SKM-1 treated with dmso at 0.1 percent for 144 hours (cell line): ENCODE measurements around the gene PLPPR1.

Experiments
- DNase-seq: peaks from one replicate; lab custom pipeline; 2025; ENCODE audit not compliant: unreplicated experiment; lab: John Stamatoyannopoulos, UW

Gene PLPPR1

GRCh38 chr9:101336091-101336490 lies 307.6 kb downstream of the PLPPR1 start:
- DNase-seq: no peak

GRCh38 chr9:101337237-101337636 lies 308.7 kb downstream of the PLPPR1 start:
- no peak for DNase-seq

DNA sequence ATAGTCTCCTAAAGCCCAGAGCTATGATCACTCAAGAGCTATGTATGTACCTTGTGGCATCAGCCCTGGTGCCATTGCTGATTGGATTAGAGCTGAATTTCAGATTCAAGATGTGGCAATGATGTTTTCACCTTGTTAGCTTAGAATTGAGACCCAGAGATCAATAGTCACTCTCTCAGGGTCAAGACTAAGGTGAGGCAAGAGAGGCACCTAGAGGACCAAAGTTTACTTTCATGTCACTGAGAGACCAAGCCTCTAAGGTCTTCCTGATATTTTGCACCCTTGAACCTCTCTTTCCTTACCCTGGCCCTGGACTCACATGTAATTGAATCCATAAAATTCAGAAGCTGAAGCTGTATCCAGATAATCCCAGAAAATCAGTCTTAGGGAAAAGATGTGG lies 313.4 kb downstream of the PLPPR1 start:
- no peak for DNase-seq

DNA sequence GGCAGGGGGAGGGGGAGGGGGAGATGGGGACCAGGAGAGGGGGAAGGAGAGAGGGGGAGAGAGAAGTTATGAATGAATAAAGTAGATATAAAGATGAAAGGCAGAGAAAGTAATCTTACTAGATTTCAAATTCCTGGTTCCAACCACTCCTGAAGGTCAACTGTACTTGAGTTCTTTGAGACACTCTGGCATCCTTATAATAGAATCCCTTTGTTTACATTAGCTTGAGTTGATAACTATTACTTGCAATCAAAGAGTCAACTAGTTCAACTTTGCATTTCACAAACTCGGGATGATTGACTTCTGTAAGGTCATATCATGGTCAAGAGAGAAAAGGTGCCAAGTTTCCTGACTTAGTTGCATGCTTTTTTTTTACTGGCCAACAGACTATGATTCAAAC lies 314.1 kb downstream of the PLPPR1 start:
- no peak for DNase-seq

DNA sequence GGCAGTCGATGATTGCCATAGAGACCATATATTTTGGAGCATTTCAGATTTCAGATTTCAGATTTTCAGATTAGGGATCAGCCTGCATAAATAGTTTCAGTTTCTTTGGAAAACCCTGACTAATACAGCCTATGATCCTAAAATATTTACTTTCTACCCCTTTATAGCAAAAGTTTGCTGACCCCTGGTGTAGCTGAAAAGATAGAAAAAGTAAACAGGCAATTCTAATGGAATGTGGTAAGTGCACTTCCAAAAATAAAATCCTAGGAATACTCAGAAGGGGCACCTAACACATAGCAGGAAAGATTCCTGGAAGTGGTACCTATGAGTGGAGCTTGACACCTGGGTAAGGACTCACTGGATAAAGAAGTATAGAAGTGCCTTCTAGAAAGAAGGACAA lies 321.8 kb downstream of the PLPPR1 start:
- no peak for DNase-seq

DNA sequence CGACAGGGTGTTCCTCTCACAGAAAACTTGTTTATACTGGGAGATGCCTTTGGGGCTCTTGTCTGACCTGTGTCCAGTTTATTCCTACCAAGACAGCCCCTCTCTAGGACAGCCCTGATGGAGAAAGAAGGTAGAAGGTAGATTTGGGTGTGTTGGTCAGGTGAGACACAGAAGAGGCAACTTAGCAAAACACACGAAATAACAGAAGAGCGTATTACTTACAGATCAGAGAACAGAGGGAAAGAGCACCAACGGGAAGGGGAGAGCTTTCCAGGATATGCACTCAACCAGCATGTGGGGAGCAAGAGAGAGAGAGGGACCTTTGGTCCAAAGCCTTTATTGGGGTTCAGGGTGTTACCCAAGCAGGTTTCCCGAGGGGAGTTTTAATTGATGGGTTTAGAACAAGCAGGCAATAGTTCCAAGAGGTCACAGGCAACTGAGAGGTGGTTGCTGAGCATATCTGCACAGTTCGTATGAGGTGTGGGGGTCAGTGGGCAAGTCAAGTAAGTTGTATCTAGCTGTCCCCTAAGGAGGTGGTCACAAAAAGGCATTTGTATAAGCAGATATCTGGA lies 324.5 kb downstream of the PLPPR1 start:
- no peak for DNase-seq

DNA sequence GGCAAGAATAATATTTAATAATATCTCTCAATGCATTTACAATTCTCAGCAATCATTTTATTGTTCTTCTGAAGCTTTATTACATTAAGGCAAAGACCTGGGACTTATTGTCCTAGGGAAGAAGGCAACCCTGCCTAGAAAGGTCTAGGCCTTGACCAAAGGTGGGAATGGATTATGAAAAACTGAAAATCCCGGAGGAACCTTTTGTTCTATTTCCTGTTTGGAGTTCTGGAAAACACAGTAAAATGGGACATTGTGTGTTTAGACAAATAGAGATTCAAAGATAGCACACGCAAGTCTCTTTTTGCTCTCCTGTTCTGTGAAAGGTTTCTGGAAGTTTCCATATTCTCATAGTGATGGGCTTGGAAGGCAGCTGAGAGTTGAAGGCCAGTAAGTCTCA lies 325.2 kb downstream of the PLPPR1 start:
- no peak for DNase-seq

GRCh38 chr9:101354143-101354764 lies 325.7 kb downstream of the PLPPR1 start:
- no peak for DNase-seq

GRCh38 chr9:101354765-101355708 lies 326.5 kb downstream of the PLPPR1 start:
- no peak for DNase-seq

DNA sequence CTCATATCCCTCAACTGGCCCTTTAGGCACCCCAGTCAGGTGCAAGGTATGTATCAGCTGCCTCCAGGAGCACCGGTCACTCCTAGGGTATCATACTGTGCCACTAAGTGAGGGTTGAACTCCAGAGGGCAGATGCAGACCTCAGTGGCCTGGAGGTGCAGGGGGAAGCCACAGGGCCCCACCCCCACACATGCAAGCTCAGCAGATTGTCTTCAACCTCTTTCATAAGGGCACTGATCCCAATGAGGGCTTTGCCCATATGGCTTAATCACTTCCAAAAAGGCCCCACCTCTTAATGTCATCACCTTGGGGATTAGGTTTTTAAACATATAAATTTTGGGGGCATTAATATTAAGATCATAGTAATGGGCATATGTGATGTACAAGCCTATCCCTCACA lies 328.1 kb downstream of the PLPPR1 start:
- DNase-seq: no peak

DNA sequence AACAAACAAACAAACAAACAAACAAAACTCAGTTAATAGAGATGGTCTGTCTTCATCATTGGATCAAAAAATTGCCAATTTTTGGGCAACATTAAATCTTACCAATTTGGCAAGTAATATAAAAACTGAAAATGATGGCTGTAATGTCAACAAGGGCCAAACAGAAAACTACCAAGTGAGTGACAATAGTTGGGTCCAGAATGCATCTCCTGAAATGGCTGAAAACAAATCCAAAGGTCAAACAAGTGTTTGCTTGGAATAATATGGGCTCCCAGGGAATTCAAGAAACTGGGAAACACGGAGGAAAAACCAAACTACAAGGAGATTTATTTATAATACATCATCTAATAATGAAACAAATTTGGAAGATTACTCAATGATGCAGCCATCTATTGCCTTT lies 331.2 kb downstream of the PLPPR1 start:
- no peak for DNase-seq

GRCh38 chr9:101360647-101361046 lies 332.1 kb downstream of the PLPPR1 start:
- DNase-seq: no peak

DNA sequence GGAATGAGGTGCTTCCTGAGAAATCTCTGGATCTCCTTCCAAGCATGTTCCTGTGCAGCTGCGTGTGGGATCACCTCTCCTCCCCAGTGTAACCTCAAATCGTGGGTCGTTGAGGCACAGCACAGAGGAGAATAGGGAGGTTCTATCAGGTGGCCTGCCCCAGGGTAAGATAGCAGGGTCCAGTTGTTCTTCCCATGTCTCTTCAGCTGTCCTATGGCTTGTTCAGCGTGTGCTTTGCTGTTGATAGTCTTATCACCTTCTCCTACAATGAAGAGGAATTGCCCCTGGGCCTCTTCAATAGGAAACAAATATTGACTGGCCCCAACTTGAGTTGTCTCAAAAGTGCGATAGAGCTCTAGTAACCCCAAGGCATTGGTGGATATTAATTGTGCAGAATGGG lies 333.9 kb downstream of the PLPPR1 start:
- no peak for DNase-seq

- no peak for DNase-seq
Observed at GRCh38 chr9:101365181-101365580, 336.7 kb downstream of the PLPPR1 start.

GRCh38 chr9:101366038-101366756 lies 337.7 kb downstream of the PLPPR1 start:
- DNase-seq: no peak

- DNase-seq: no peak
Observed at GRCh38 chr9:101367323-101367722, 338.8 kb downstream of the PLPPR1 start.

DNA sequence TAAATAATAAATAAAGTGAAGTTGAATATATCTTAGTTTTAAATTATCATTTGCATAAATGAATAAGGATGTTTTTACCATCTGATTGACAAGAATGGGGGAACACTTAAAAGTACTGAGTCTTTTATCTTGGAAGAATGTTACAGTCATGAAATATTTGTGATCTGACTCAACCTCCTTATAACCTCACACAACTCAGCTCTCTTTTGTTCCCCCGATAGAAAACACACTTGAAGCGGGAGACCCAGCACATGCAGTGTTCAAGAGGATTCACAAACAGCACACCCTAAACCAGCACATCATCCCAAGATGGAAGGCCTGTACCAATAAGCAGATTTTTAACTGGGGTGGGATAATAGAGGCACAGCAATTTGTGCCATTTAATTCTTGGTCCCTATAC lies 340.8 kb downstream of the PLPPR1 start:
- no peak for DNase-seq

DNA sequence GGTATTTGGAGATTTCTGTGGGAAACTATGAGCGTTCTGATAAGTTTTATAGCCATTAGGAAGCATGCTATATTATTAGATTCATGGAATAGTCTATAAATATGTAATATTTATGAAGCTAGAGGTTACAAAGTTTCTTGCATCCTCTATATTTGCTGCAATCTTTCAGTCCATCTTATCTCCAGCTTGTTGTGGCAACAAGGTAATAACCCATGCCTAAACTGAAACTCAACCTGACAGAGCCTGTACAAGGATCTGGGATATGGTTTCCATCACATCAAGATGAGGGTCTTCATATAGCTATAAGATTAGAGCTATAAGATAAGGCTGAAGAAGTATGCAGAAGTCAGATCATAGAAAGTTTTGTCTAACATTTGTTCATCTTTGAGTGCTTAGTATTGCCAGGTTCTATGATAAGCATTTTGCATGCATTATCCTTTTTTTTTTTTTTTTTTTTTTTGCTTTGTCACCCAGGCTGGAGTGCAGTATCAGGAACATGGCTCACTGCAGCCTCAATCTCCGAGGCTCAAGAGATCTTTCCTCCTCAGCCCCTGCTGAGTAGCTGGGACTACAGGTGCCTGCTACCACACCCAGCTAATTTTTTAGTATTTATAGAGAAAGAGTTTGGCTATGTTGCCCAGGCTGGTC lies 341.5 kb downstream of the PLPPR1 start:
- no peak for DNase-seq

DNA sequence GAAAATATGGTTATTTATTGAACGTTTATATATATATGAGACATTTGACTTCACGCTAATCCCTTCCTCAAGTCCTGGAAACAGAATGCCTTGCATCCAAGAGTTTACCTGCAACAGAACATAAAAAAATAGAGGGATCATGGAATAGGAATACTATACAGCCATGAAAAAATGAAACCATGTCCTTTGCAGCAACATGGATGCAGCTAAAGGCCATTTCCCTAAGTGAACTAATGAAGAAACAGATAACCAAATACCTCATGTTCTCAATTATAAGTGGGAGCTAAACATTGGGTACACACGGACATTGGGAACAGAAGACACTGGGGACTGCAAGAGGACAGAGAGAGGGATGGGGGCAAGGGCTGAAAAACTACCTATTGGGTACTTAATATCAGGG lies 343.3 kb downstream of the PLPPR1 start:
- DNase-seq: no peak

DNA sequence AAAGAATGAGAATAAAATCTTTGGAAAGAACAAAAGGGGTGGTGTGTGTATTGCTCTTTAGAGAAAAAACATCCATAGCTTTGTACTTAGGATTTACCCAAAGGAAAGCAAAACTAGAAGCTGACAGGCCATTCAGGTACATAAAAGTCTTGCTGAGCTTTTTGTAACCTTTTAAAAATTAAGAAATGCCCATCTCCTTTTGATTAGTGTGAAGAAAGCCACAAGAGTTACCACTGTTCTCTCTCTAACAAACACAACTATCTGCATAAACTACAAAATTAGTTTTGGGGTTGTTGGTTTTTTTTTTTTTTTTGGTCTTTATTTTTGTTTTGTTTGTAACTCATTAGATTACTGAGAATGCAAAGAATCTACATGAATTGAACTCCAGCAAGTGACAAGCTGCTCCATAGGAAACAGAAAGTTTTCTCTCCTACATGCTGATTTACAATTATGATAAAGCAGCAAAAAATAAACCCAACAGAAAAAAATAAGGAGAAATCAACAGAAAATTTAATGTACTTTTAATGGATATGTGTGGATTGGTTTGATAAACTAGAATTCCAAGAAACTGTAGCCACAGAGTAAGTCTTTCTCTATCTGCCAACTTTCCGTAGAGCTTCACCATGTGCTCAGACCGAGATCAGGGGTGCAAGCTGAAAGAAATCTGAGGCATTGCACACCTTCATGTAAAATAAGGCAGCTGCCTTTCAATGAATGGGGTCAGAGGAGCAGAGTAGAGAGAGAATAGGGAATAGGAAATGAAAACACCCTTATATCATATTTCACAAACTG lies 344.0 kb downstream of the PLPPR1 start:
- DNase-seq: no peak
